H1 (cell line): ENCODE data around the gene AMT. TPM values are rescaled to one million over a fixed set of nuclear protein-coding genes. Genes with fewer than 3 reads are reported as not detected.

Source experiments
- CTCF ChIA-PET: fragments of 300-600 bp; sonication (Branson Sonifier 250); formaldehyde crosslinking; loops from one replicate; lab custom pipeline; 2021; ENCODE audit not compliant: partially characterized antibody; lab: Charles Lee
- POLR2A ChIA-PET: fragments of 300-600 bp; sonication (Branson Sonifier 250); formaldehyde crosslinking; loops from one replicate; lab custom pipeline; 2021; ENCODE audit warnings: inconsistent platforms; ENCODE audit not compliant: partially characterized antibody; lab: Charles Lee
- DNase-seq, 2 experiments: peaks; one replicate each; pipeline versions ENCODE4 v3.0.0 to v3.0.0-alpha.2; 2010 to 2022; ENCODE audit warnings: low spot score in 2 of 2, low read depth in 1 of 2, mixed read lengths in 1 of 2
- FAIRE-seq: peaks from 2 replicates; lab custom pipeline; 2011; peaks lifted over from hg19 to GRCh38; lab: Jason Lieb, UNC
- H2AFZ ChIP-seq: 2 replicates; pipeline ENCODE4 v1.8.1; 2012; ENCODE audit warnings: low read length, inconsistent platforms
- H2AK5ac ChIP-seq: 2 replicates; pipeline ENCODE4 v1.6.1; 2013; ENCODE audit warnings: low read depth, low read length
- H2BK120ac ChIP-seq: replicated peaks from 2 replicates; pipeline ENCODE3; 2013; ENCODE audit warnings: low read depth, low read length, inconsistent platforms
- H2BK12ac ChIP-seq: 2 replicates; pipeline ENCODE4 v1.6.1; 2013; ENCODE audit warnings: low read depth, low read length
- H2BK15ac ChIP-seq: 2 replicates; pipeline ENCODE4 v1.6.1; 2013; ENCODE audit warnings: low read length
- H2BK20ac ChIP-seq: 2 replicates; pipeline ENCODE4 v1.6.1; 2013; ENCODE audit warnings: low read length
- H2BK5ac ChIP-seq: 2 replicates; pipeline ENCODE4 v1.6.1; 2013; ENCODE audit warnings: low read depth, low read length
- H3K14ac ChIP-seq: 2 replicates; pipeline ENCODE4 v1.6.1; 2013; ENCODE audit warnings: inconsistent platforms; ENCODE audit not compliant: insufficient read length
- H3K18ac ChIP-seq: 2 replicates; pipeline ENCODE4 v1.6.1; 2013; ENCODE audit warnings: low read length; ENCODE audit errors: extremely low read depth
- H3K23ac ChIP-seq: 2 replicates; pipeline ENCODE4 v1.6.1; 2013; ENCODE audit warnings: inconsistent platforms; ENCODE audit not compliant: insufficient read length
- H3K23me2 ChIP-seq: 2 replicates; pipeline ENCODE4 v1.6.1; 2013; ENCODE audit warnings: low read depth, low read length
- H3K27ac ChIP-seq: 2 replicates; pipeline ENCODE4 v1.6.1; 2011; ENCODE audit warnings: low read depth, low read length, inconsistent platforms
- H3K27me3 ChIP-seq, 4 experiments: replicated peaks in 1 of 4; 1 replicate in 1 of 4; 2 replicates in 3 of 4; pipeline versions ENCODE4 v1.6.1 to v1.8.1; 2011 to 2013; ENCODE audit warnings: low read length in 3 of 4, mild to moderate bottlenecking in 3 of 4, inconsistent platforms in 2 of 4, mixed read lengths in 2 of 4, moderate library complexity in 1 of 4; ENCODE audit not compliant: control insufficient read depth in 3 of 4, insufficient read depth in 3 of 4; ENCODE audit errors: extremely low read depth in 1 of 4
- H3K36me3 ChIP-seq, 4 experiments: 2 replicates each; pipeline versions ENCODE4 v1.6.1 to v1.8.1; 2011 to 2013; ENCODE audit warnings: mild to moderate bottlenecking in 4 of 4, low read length in 3 of 4, moderate library complexity in 2 of 4, control low read depth in 1 of 4, inconsistent platforms in 1 of 4; ENCODE audit not compliant: insufficient read depth in 4 of 4, control insufficient read depth in 2 of 4
- H3K4ac ChIP-seq: replicated peaks from 2 replicates; pipeline ENCODE3; 2013; ENCODE audit warnings: low read length, low read depth, mixed read lengths, inconsistent platforms; ENCODE audit not compliant: insufficient read length
- H3K4me1 ChIP-seq, 4 experiments: replicated peaks in 1 of 4; 1 replicate in 1 of 4; 2 replicates in 3 of 4; pipeline versions ENCODE4 v1.6.1 to v1.8.1; 2011 to 2013; ENCODE audit warnings: low read length in 3 of 4, inconsistent platforms in 2 of 4, mixed read lengths in 1 of 4; ENCODE audit not compliant: insufficient read depth in 4 of 4, control insufficient read depth in 3 of 4
- H3K4me2 ChIP-seq, 2 experiments: 2 replicates each; pipeline versions ENCODE4 v1.6.1 to v1.8.1; 2011 to 2013; ENCODE audit warnings: low read depth in 2 of 2, low read length in 2 of 2, control low read depth in 1 of 2, inconsistent platforms in 1 of 2, mild to moderate bottlenecking in 1 of 2; ENCODE audit not compliant: insufficient read depth in 1 of 2
- H3K4me3 ChIP-seq, 4 experiments: fragments of 200-600, 300-600 bp in 1 of 4; sonication (generic), shearing (Covaris generic), sonication (Bioruptor Twin) in 1 of 4; 2 replicates each; pipeline versions ENCODE4 v1.5.1 to v1.8.1; 2011 to 2016; ENCODE audit warnings: low read length in 4 of 4, low read depth in 3 of 4, control low read depth in 2 of 4, inconsistent platforms in 2 of 4, mild to moderate bottlenecking in 2 of 4, mixed read lengths in 1 of 4, moderate library complexity in 1 of 4; ENCODE audit not compliant: insufficient read depth in 2 of 4; ENCODE audit errors: extremely low read depth in 1 of 4
- H3K56ac ChIP-seq: replicated peaks from 2 replicates; pipeline ENCODE3; 2013; ENCODE audit warnings: low read depth, mild to moderate bottlenecking, mixed read lengths, low read length, inconsistent platforms; ENCODE audit not compliant: insufficient read length
- H3K79me1 ChIP-seq: 2 replicates; pipeline ENCODE4 v1.6.1; 2013; ENCODE audit warnings: low read depth, low read length, control low read depth
- H3K79me2 ChIP-seq, 2 experiments: 2 replicates each; pipeline versions ENCODE4 v1.6.1 to v1.8.1; 2012 to 2013; ENCODE audit warnings: low read length in 2 of 2, mild to moderate bottlenecking in 2 of 2, inconsistent platforms in 1 of 2; ENCODE audit not compliant: insufficient read depth in 2 of 2, control insufficient read depth in 1 of 2
- H3K9ac ChIP-seq, 4 experiments: replicated peaks in 1 of 4; 1 replicate in 1 of 4; 2 replicates in 3 of 4; pipeline versions ENCODE4 v1.6.1 to v1.8.1; 2011 to 2013; ENCODE audit warnings: low read depth in 3 of 4, low read length in 3 of 4, control low read depth in 2 of 4, mild to moderate bottlenecking in 2 of 4, moderate library complexity in 2 of 4, inconsistent platforms in 1 of 4; ENCODE audit errors: extremely low read depth in 1 of 4
- H3K9me3 ChIP-seq, 2 experiments: 2 replicates each; pipeline versions ENCODE4 v1.6.1 to v1.8.1; 2012 to 2013; ENCODE audit warnings: mild to moderate bottlenecking in 2 of 2, moderate library complexity in 2 of 2, control low read depth in 1 of 2, inconsistent platforms in 1 of 2, low read depth in 1 of 2, low read length in 1 of 2, mixed read lengths in 1 of 2; ENCODE audit not compliant: insufficient read depth in 2 of 2
- H4K20me1 ChIP-seq, 2 experiments: replicated peaks in 1 of 2; 2 replicates each; pipeline versions ENCODE3 to v1.8.1; 2011 to 2013; ENCODE audit warnings: inconsistent platforms in 2 of 2, low read length in 2 of 2, mild to moderate bottlenecking in 1 of 2; ENCODE audit not compliant: insufficient read depth in 2 of 2, control insufficient read depth in 1 of 2
- H4K5ac ChIP-seq: 2 replicates; pipeline ENCODE4 v1.6.1; 2013; ENCODE audit warnings: low read length, low read depth, mixed read lengths, inconsistent platforms; ENCODE audit not compliant: insufficient read length
- H4K8ac ChIP-seq: 2 replicates; pipeline ENCODE4 v1.8.0; 2013; ENCODE audit warnings: mild to moderate bottlenecking, moderate library complexity, low read length, inconsistent platforms; ENCODE audit not compliant: insufficient read depth; ENCODE audit errors: extremely low read depth
- H4K91ac ChIP-seq: replicated peaks from 2 replicates; pipeline ENCODE3; 2013; ENCODE audit warnings: low read length, mixed read lengths, inconsistent platforms; ENCODE audit not compliant: insufficient read length
- POLR2A ChIP-seq, 2 experiments: IDR thresholded peaks; 1 replicate in 1 of 2; 2 replicates in 1 of 2; pipeline ENCODE4 v1.6.1; 2011; ENCODE audit warnings: low read depth in 2 of 2, low read length in 2 of 2, mild to moderate bottlenecking in 2 of 2; ENCODE audit errors: control extremely low read depth in 1 of 2
- TCF12 ChIP-seq: IDR thresholded peaks from 2 replicates; pipeline ENCODE4 v1.6.1; 2011; ENCODE audit warnings: low read depth, mild to moderate bottlenecking, low read length
- WGBS, 2 experiments: shearing (Covaris generic) in 1 of 2; methylation state at CpG; one replicate each; pipeline versions ENCODE4 v1.1.6 to v1.1.7; 2013 to 2015; ENCODE audit warnings: low lambda C conversion rate in 2 of 2, mixed read lengths in 2 of 2, inconsistent platforms in 1 of 2, low coverage in 1 of 2, missing lambda C conversion rate in 1 of 2; ENCODE audit not compliant: insufficient replicate concordance in 2 of 2, insufficient coverage in 1 of 2, insufficient read length in 1 of 2; ENCODE audit errors: extremely low coverage in 1 of 2, missing lambda C conversion rate in 1 of 2; 5-methylcytosine and 5-hydroxymethylcytosine counted together
- polyA plus RNA-seq, 7 experiments: library from polyadenylated mRNA; depleted of rRNA in 3 of 7; stranded (reverse) in 5 of 7; unstranded in 2 of 7; fragments of >200 nt in 5 of 7; fragments of 200-250 nt in 2 of 7; gene quantifications; 1 replicate in 5 of 7; 2 replicates in 1 of 7; 4 replicates in 1 of 7; pipeline versions ENCODE4 v1.2.1 to v1.2.3, GENCODE V29; 2011 to 2013; ENCODE audit warnings: missing spikeins in 2 of 7, mixed read lengths in 2 of 7
- total RNA-seq: library from RNA; stranded (reverse); fragmentation: NEBNext Ultra II Directional; extraction: Animal tissue kit (Norgen Biotek cat#: 25700); gene quantifications from 2 replicates; pipeline ENCODE4 v1.2.1, GENCODE V29; 2021

AMT gene
- total and polyA plus RNA-seq, 2 of the 8 experiments (the other 6 are each of a cell fraction or from before 2014, with no cell fraction given), result 46.5 to 92.4 TPM

DNA sequence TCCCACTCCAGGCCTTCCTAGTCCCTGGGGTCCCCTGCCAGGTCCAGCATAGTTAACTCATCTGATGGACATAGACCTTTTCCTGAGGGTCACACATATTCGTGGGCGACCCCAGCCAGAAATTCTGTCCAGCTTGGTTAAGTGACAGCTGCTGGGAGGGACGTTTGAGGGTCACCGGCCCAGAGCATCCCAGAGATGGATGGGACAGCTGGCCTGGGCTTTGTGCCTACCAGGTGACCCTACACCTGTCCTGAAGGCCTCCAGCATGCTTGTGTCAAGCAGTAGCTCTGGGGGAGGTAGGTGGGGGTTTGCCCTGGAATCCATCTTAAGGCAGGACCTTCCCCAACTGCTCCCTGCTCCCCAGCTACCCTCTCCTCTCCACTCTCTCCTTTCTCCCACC lies 38.7 kb upstream of the AMT start:
- peak overlapping the region; percentile 26 to 56 for H3K4me2 ChIP-seq

More for the DNA sequence above, 38.7 kb upstream of the AMT start:
- peak overlapping the region; percentile 98 for H2AK5ac ChIP-seq
- no peaks in the 10 kb centered on the region for H3K9me3 ChIP-seq
- H4K5ac ChIP-seq, result peak overlapping the region; percentile 84
- ChIA-PET CTCF (interaction anchor here (0.6 to 4.4 kb wide), 7 partner anchors 10 to 211 kb away, joined by 3 to 32 read pairs (median 4); partner anchors contain the start of gene DAG1), POLR2A (interaction anchor here (1.0 to 11.8 kb wide), 9 partner anchors 11 to 368 kb away, joined by 3 to 205 read pairs (median 4); partner anchors contain the start of genes DAG1, GPX1, RHOA and TCTA)
- peak overlapping the region; percentile 100 for H3K18ac ChIP-seq
- H3K56ac ChIP-seq, result no peak overlapping the region
- peak overlapping the region; percentile 5 for H2BK20ac ChIP-seq
- no peaks in the 10 kb centered on the region for H3K27me3 ChIP-seq
- peak overlapping the region; percentile 99 for H2BK12ac ChIP-seq
- no peaks in the 10 kb centered on the region for H4K20me1 ChIP-seq
- no peak overlapping the region for H3K23ac ChIP-seq
- H3K27ac ChIP-seq, result peak overlapping the region; percentile 89
- H3K23me2 ChIP-seq, result no peaks in the 10 kb centered on the region
- DNase-seq, result no peak
- H2BK5ac ChIP-seq, result peak overlapping the region; percentile 98
- peak overlapping the region; percentile 80 for H2BK120ac ChIP-seq
- no peaks in the 10 kb centered on the region for H3K36me3 ChIP-seq
- H4K91ac ChIP-seq, result peak overlapping the region; percentile 88
- H3K79me2 ChIP-seq, result no peaks in the 10 kb centered on the region
- peak in 1 of 2 experiments; percentile 18; a peak in 1 of 3 replicates for TF ChIP-seq POLR2A (IDR thresholded peaks at IDR 0.05; ENCODE audit: control extremely low read depth in 1 of 2, low read depth in 2 of 2, low read length in 2 of 2)
- TF ChIP-seq TCF12, result no peak
- no peak overlapping the region for H3K14ac ChIP-seq
- peak overlapping the region in 2 of 4 experiments; percentile 25 to 26; a peak in 3 of 7 replicates for H3K9ac ChIP-seq
- peak overlapping the region in 1 of 4 experiments; percentile 34; a peak in 4 of 8 replicates for H3K4me3 ChIP-seq
- 89% methylated on average over 4 of the region's 4 CpGs; no CpG with 5 or more reads in 1 of the 2 experiments for WGBS, 2 experiments
- peak overlapping the region; percentile 63; the same call in 1 of the 2 replicates for H4K8ac ChIP-seq
- no peak for FAIRE-seq
- peaks cover 16 to 34% (median 30%) of the 10 kb centered on the region in 4 experiments for H3K4me1 ChIP-seq
- peak overlapping the region; percentile 65; the same call in 1 of the 2 replicates for H2BK15ac ChIP-seq
- no peaks in the 10 kb centered on the region for H3K79me1 ChIP-seq
- peak overlapping the region; percentile 16 for H3K4ac ChIP-seq
- no peak overlapping the region for H2AFZ ChIP-seq
